Glutamatergic neuron (in vitro differentiated cells): ENCODE measurements around the gene TMCC1. TPM values are rescaled to one million over a fixed set of nuclear protein-coding genes. Genes with fewer than 3 reads are reported as not detected.

Source experiments
- DNase-seq: peaks from one replicate; pipeline ENCODE4 v3.0.0; 2022
- H3K27ac Mint-ChIP-seq: one replicate; pipeline ENCODE4 v1.8.0; 2020; ENCODE audit warnings: mild to moderate bottlenecking, mixed read lengths, inconsistent platforms; ENCODE audit not compliant: unreplicated experiment
- H3K27me3 Mint-ChIP-seq: one replicate; pipeline ENCODE4 v1.8.0; 2020; ENCODE audit warnings: mild to moderate bottlenecking, moderate library complexity, mixed read lengths, inconsistent platforms; ENCODE audit not compliant: unreplicated experiment
- H3K36me3 Mint-ChIP-seq: one replicate; pipeline ENCODE4 v1.8.0; 2020; ENCODE audit warnings: mild to moderate bottlenecking, mixed read lengths, inconsistent platforms; ENCODE audit not compliant: unreplicated experiment
- H3K4me1 Mint-ChIP-seq: one replicate; pipeline ENCODE4 v1.8.0; 2020; ENCODE audit warnings: mild to moderate bottlenecking, low read depth, mixed read lengths, inconsistent platforms; ENCODE audit not compliant: unreplicated experiment
- H3K4me3 Mint-ChIP-seq: one replicate; pipeline ENCODE4 v1.8.0; 2020; ENCODE audit warnings: mild to moderate bottlenecking, mixed read lengths, inconsistent platforms; ENCODE audit not compliant: unreplicated experiment
- H3K9me3 Mint-ChIP-seq: one replicate; pipeline ENCODE4 v1.8.0; 2020; ENCODE audit warnings: mild to moderate bottlenecking, moderate library complexity, mixed read lengths, inconsistent platforms; ENCODE audit not compliant: unreplicated experiment
- CTCF ChIP-seq: fragments of 200-600 bp; sonication (generic); IDR thresholded peaks from one replicate; pipeline ENCODE4 v1.5.0; 2021; ENCODE audit not compliant: partially characterized antibody, unreplicated experiment
- total RNA-seq: library from RNA; stranded (reverse); fragmentation: NEBNext Ultra II Directional; extraction: Animal tissue kit (Norgen Biotek cat#: 25700); gene quantifications from one replicate; pipeline ENCODE4 v1.2.1, GENCODE V29; 2021; ENCODE audit not compliant: unreplicated experiment

TMCC1 gene
- total RNA-seq, 1 donor from 2014 or later = 42.2 TPM

DNA sequence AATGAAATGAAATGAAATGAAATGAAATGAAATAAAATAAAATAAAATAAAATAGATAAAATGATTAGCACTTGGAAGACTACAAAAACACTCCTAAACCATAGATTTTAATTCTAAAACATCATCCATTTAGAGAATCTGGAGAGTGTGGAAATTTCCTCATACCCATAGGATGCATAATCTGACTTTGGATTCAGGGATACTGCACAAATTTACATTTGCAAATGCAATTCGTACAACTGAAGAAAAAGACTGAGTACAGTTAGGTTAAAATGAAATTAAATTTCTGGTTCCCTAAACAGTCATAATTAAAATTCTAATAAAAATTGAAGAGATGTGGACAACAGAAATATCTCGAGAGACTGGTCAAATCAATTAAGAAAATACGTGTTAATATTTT lies 122.9 kb downstream of the TMCC1 start:
- H3K36me3 Mint-ChIP-seq = no peaks in the 10 kb centered on the region
- no peaks in the 10 kb centered on the region for H3K9me3 Mint-ChIP-seq
- H3K27ac Mint-ChIP-seq = no peak overlapping the region
- H3K4me3 Mint-ChIP-seq = no peak overlapping the region
- TF ChIP-seq CTCF = no peak
- no peaks in the 10 kb centered on the region for H3K4me1 Mint-ChIP-seq
- no peak for DNase-seq
- no peaks in the 10 kb centered on the region for H3K27me3 Mint-ChIP-seq

DNA sequence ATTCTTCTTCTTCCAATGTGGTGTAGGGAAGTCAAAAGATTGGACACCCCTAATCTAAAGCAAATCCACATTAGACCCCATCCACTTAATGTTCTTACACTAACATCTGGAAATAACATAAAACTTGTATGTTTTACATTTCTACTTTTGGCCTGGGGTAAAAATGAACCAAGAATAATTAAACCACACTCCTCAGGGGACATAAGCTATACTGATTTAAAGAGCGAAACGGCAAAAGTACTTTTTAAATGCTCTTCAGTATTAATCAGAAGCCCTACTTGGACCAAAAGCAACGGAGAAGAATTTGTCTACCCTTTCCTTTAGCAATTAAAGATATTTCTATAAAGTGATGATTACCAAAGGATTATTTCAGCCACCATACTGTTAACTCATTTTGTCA lies 123.9 kb downstream of the TMCC1 start:
- no peaks in the 10 kb centered on the region for H3K27me3 Mint-ChIP-seq
- no peak overlapping the region for H3K27ac Mint-ChIP-seq
- DNase-seq = no peak
- no peaks in the 10 kb centered on the region for H3K4me1 Mint-ChIP-seq
- no peak overlapping the region for H3K4me3 Mint-ChIP-seq
- no peak for TF ChIP-seq CTCF
- no peaks in the 10 kb centered on the region for H3K36me3 Mint-ChIP-seq
- H3K9me3 Mint-ChIP-seq = no peaks in the 10 kb centered on the region

DNA sequence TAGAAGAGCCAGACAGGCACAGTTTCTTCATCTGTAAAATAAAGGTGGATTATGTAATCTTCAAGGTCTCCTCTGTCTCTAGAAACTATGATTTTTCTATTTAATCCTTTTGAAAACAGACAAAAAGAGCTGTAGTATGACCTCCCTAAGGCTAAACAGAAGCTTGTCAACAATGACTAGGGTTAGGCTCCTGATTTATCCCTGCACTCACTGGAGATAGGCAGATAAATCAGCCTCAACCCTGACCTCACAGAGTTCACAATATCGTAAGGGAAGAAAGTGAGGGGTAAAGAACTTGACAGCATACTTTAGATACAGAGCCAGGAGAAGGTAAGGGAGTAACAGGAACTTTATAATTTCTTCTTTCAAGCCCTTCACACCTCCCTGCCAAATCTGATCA lies 124.8 kb downstream of the TMCC1 start:
- TF ChIP-seq CTCF = no peak
- H3K4me1 Mint-ChIP-seq = no peaks in the 10 kb centered on the region
- no peaks in the 10 kb centered on the region for H3K36me3 Mint-ChIP-seq
- no peaks in the 10 kb centered on the region for H3K27me3 Mint-ChIP-seq
- no peak overlapping the region for H3K4me3 Mint-ChIP-seq
- H3K9me3 Mint-ChIP-seq = no peaks in the 10 kb centered on the region
- no peak overlapping the region for H3K27ac Mint-ChIP-seq
- DNase-seq = no peak

GRCh38 chr3:129766135-129766534 lies 127.4 kb downstream of the TMCC1 start:
- Mint-ChIP-seq H3K27me3 (peaks cover 1% of the 10 kb centered on the region), H3K9me3 (no peaks in the 10 kb centered on the region), H3K4me3 (no peak overlapping the region), H3K27ac (no peak overlapping the region), H3K4me1 (no peaks in the 10 kb centered on the region), H3K36me3 (no peaks in the 10 kb centered on the region)
- no peak for TF ChIP-seq CTCF
- no peak for DNase-seq

GRCh38 chr3:129764090-129764489 lies 129.4 kb downstream of the TMCC1 start:
- TF ChIP-seq CTCF = no peak
- Mint-ChIP-seq H3K27ac (no peak overlapping the region), H3K36me3 (no peaks in the 10 kb centered on the region), H3K4me1 (no peaks in the 10 kb centered on the region), H3K27me3 (peaks cover 1% of the 10 kb centered on the region), H3K9me3 (no peaks in the 10 kb centered on the region), H3K4me3 (no peak overlapping the region)
- no peak for DNase-seq
